SU-DHL-6 (cell line): ENCODE results near the gene RIC8B.

Experiments used
- CTCF ChIP-seq: fragments of 200-600 bp; sonication (generic); IDR thresholded peaks from one replicate; pipeline ENCODE4 v1.5.1; 2017; ENCODE audit warnings: antibody characterized with exemption, mild to moderate bottlenecking, low read length, moderate library complexity; ENCODE audit not compliant: insufficient read depth, poor library complexity, severe bottlenecking
- EZH2phosphoT487 ChIP-seq: fragments of 200-600 bp; sonication (generic), shearing (Covaris generic); conservative IDR thresholded peaks from 2 replicates; pipeline ENCODE4 v1.6.1; 2018; ENCODE audit warnings: mild to moderate bottlenecking, antibody characterized with exemption, low read length, moderate library complexity, mixed read lengths

- no peak for TF ChIP-seq CTCF
- TF ChIP-seq EZH2phosphoT487 = no peak
These were observed 44.9 kb upstream of the RIC8B start for GRCh38 chr12:106729611-106730010.
